MCF 10A (cell line): ENCODE measurements around the gene TRIM41. TPM values are rescaled to one million over a fixed set of nuclear protein-coding genes. Genes with fewer than 3 reads are reported as not detected.

Experiments used
- BruUV-seq: library from RNA; stranded (reverse); fragments of 400-500 nt; replicated peaks from 2 replicates; lab custom pipeline; 2021; lab: Mats Ljungman, UMichigan
- CTCF ChIA-PET: fragments of 300-600 bp; sonication (Branson Sonifier 250); formaldehyde crosslinking; extraction: SDS; loops from one replicate; lab custom pipeline; 2021; ENCODE audit warnings: antibody characterized with exemption, inconsistent platforms; lab: Yijun Ruan, JAX
- POLR2A ChIA-PET: fragments of 300-600, 350-650 bp; sonication (Branson Sonifier 250); formaldehyde crosslinking; extraction: SDS; loops from one replicate; lab custom pipeline; 2020; ENCODE audit warnings: antibody characterized with exemption, inconsistent platforms; lab: Yijun Ruan, JAX
- DNase-seq: peaks from one replicate; pipeline ENCODE4 v3.0.0-alpha.2; 2018; ENCODE audit not compliant: unreplicated experiment
- H3K27ac Mint-ChIP-seq: one replicate; pipeline ENCODE4 v1.8.0; 2022; ENCODE audit warnings: mild to moderate bottlenecking, low read depth, mixed read lengths; ENCODE audit not compliant: unreplicated experiment
- H3K27me3 Mint-ChIP-seq: one replicate; pipeline ENCODE4 v1.8.0; 2022; ENCODE audit warnings: mixed read lengths; ENCODE audit not compliant: insufficient read depth, unreplicated experiment
- H3K36me3 Mint-ChIP-seq: one replicate; pipeline ENCODE4 v1.8.0; 2022; ENCODE audit warnings: mild to moderate bottlenecking, moderate library complexity, mixed read lengths; ENCODE audit not compliant: insufficient read depth, unreplicated experiment
- H3K4me1 Mint-ChIP-seq: one replicate; pipeline ENCODE4 v1.8.0; 2022; ENCODE audit warnings: mixed read lengths; ENCODE audit not compliant: insufficient read depth, unreplicated experiment
- H3K4me3 Mint-ChIP-seq: one replicate; pipeline ENCODE4 v1.8.0; 2022; ENCODE audit warnings: mild to moderate bottlenecking, moderate library complexity, mixed read lengths; ENCODE audit not compliant: unreplicated experiment
- H3K9me3 Mint-ChIP-seq: one replicate; pipeline ENCODE4 v1.8.0; 2022; ENCODE audit warnings: mixed read lengths; ENCODE audit not compliant: unreplicated experiment
- intact Hi-C: fragments of 100-400 bp; cut with micrococcal nuclease; formaldehyde crosslinking; loops from 2 replicates; pipeline ENCODE4 v1.14.1; 2022
- total RNA-seq: library from RNA; stranded (reverse); gene quantifications from 2 replicates; pipeline ENCODE4 v1.2.3, GENCODE V29; 2022
- TF ChIP-seq, protein P1 (sequence below): fragments of 200-600 bp; IDR thresholded peaks from one replicate; pipeline ENCODE4 v1.8.0; 2022; ENCODE audit warnings: antibody characterized with exemption, mild to moderate bottlenecking; ENCODE audit not compliant: unreplicated experiment

The TRIM41 gene
- total RNA-seq, 1 experiment from 2014 or later, result 49.4 TPM

DNA sequence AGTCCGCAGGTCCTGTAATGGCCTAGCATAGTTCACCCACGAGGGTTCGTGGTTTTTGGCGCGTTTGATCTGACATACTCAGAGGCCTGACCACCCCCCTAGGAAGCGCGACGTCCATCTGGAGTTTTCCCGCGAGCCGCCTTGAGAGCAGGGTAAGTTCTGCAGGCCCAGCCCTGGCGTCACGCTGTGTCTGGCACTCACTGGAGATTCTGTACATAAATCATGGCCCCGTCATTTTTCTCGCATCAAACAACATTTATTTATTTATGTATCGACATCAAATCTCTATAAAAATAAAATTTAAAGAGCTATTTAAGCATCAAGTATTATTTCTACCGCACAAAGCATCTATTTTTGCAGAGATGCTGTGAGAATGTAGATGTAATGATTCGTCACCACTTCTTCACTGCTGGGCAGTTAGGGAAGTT, 437 bp upstream of the TRIM41 start:
- Mint-ChIP-seq H3K27ac (peak overlapping the region; percentile 91), H3K4me1 (peaks cover 28% of the 10 kb centered on the region), H3K9me3 (no peaks in the 10 kb centered on the region), H3K27me3 (no peaks in the 10 kb centered on the region), H3K4me3 (peak overlapping the region; percentile 91), H3K36me3 (peaks cover 49% of the 10 kb centered on the region)
- intact Hi-C loops, result loop anchor here (1.0 to 2.0 kb wide), 6 partner anchors 15 to 64 kb away; partner anchors contain the start of gene TRIM52
- BruUV-seq, result no TSS peak
- TF ChIP-seq, protein P1, sequence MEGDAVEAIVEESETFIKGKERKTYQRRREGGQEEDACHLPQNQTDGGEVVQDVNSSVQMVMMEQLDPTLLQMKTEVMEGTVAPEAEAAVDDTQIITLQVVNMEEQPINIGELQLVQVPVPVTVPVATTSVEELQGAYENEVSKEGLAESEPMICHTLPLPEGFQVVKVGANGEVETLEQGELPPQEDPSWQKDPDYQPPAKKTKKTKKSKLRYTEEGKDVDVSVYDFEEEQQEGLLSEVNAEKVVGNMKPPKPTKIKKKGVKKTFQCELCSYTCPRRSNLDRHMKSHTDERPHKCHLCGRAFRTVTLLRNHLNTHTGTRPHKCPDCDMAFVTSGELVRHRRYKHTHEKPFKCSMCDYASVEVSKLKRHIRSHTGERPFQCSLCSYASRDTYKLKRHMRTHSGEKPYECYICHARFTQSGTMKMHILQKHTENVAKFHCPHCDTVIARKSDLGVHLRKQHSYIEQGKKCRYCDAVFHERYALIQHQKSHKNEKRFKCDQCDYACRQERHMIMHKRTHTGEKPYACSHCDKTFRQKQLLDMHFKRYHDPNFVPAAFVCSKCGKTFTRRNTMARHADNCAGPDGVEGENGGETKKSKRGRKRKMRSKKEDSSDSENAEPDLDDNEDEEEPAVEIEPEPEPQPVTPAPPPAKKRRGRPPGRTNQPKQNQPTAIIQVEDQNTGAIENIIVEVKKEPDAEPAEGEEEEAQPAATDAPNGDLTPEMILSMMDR, result no peak
- DNase-seq, result no peak
- CTCF ChIA-PET, result interaction anchor here (0.6 to 1.6 kb wide), 4 partner anchors 12 to 38 kb away, joined by 3 to 5 read pairs (median 4); no protein-coding TSS in a partner anchor
- POLR2A ChIA-PET, result interaction anchor here (0.6 to 11.0 kb wide), 24 partner anchors 8 to 422 kb away, joined by 3 to 374 read pairs (median 4); partner anchors contain the start of genes MGAT1, RACK1, TRIM52 and TRIM7

DNA sequence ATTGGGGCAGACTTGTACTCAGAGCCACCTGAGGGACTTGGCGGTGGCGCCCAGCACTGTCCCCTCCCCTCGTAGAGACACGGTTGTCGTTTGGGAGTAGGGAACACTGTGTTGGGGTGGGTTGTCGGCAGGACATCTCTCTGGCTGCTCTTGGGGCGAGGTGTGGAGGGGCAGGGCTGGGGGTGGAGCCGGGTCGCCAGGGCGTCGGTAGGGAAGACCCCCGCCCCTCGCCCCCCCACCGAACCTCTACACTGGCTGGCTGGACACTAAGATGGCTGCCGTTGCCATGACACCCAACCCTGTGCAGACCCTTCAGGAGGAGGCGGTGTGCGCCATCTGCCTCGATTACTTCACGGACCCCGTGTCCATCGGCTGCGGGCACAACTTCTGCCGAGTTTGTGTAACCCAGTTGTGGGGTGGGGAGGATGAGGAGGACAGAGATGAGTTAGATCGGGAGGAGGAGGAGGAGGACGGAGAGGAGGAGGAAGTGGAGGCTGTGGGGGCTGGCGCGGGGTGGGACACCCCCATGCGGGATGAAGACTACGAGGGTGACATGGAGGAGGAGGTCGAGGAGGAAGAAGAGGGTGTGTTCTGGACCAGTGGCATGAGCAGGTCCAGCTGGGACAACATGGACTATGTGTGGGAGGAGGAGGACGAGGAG, 778 bp downstream of the TRIM41 start:
- Mint-ChIP-seq H3K4me3 (peak overlapping the region; percentile 91), H3K27ac (peak overlapping the region; percentile 91), H3K4me1 (peaks cover 26% of the 10 kb centered on the region), H3K9me3 (no peaks in the 10 kb centered on the region), H3K36me3 (peaks cover 50% of the 10 kb centered on the region), H3K27me3 (no peaks in the 10 kb centered on the region)
- CTCF ChIA-PET, result interaction anchor here (0.6 to 2.0 kb wide), 4 partner anchors 11 to 32 kb away, joined by 3 to 8 read pairs (median 3); no protein-coding TSS in a partner anchor
- DNase-seq, result no peak
- BruUV-seq, result TSS peak; percentile 33
- intact Hi-C loops, result loop anchor here (1.0 to 2.0 kb wide), 3 partner anchors 17 to 65 kb away; partner anchors contain the start of gene TRIM52
- POLR2A ChIA-PET, result interaction anchor here (0.6 to 11.0 kb wide), 15 partner anchors 8 to 428 kb away, joined by 3 to 374 read pairs (median 9); partner anchors contain the start of genes MGAT1, RACK1, TRIM52 and TRIM7
- TF ChIP-seq, protein P1, result no peak

DNA sequence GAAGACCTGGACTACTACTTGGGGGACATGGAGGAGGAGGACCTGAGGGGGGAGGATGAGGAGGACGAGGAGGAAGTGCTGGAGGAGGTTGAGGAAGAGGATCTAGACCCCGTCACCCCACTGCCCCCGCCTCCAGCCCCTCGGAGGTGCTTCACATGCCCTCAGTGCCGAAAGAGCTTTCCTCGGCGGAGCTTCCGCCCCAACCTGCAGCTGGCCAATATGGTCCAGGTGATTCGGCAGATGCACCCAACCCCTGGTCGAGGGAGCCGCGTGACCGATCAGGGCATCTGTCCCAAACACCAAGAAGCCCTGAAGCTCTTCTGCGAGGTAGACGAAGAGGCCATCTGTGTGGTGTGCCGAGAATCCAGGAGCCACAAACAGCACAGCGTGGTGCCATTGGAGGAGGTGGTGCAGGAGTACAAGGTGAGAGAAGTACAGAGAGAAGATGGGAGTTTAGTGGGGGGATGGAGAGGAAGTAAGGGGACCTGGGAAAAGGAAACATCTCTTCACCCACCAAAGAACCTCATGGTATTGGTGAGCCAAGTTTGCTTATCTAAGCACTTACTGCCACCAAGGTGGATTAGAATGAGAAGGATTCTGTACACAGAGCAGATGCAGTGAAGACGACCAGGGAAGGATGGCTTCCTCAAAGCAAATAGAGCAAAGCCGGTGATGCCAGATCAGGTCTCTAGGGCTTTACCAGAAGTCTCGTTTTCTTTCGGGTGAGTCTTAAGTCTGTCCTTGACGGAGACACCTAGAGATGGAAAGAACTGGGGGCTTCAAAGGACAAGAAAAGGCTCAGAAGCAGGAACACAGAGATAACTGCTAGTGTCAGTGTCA, 1.5 kb downstream of the TRIM41 start:
- no peak for DNase-seq
- Mint-ChIP-seq H3K9me3 (no peaks in the 10 kb centered on the region), H3K27me3 (no peaks in the 10 kb centered on the region), H3K36me3 (peaks cover 55% of the 10 kb centered on the region), H3K4me3 (peak overlapping the region; percentile 91), H3K27ac (peak overlapping the region; percentile 91), H3K4me1 (peaks cover 25% of the 10 kb centered on the region)
- TF ChIP-seq, protein P1, result no peak
- BruUV-seq, result no TSS peak
- intact Hi-C loops, result no loop called here
- POLR2A ChIA-PET, result interaction anchor here (1.2 to 11.0 kb wide), 7 partner anchors 8 to 36 kb away, joined by 3 to 374 read pairs (median 9); partner anchors contain the start of genes RACK1, TRIM52 and TRIM7
- CTCF ChIA-PET, result interaction anchor here (0.6 to 2.0 kb wide), 4 partner anchors 10 to 36 kb away, joined by 3 to 8 read pairs (median 6); partner anchors contain the start of gene TRIM52
